Testis (tissue), 3 donors: ENCODE measurements around the gene ANKRD11. TPM values are rescaled to one million over a fixed set of nuclear protein-coding genes. Genes with fewer than 3 reads are reported as not detected.
A peak's percentile ranks its signal among the peaks of the same experiment; 100 is the strongest.

ENCODE experiments used
- DNase-seq: peaks from one replicate; pipeline ENCODE4 v3.0.0-alpha.2; 2019
- H3K27ac ChIP-seq, 2 donors: fragments of 200-600 bp; sonication (generic); one replicate each; pipeline ENCODE4 v1.5.1; 2019
- H3K27me3 ChIP-seq: fragments of 200-600 bp; sonication (generic); one replicate; pipeline ENCODE4 v1.5.1; 2019
- H3K36me3 ChIP-seq: fragments of 200-600 bp; sonication (generic); one replicate; pipeline ENCODE4 v1.5.1; 2017; ENCODE audit warnings: low read depth; ENCODE audit errors: missing control alignments
- H3K4me1 ChIP-seq: fragments of 200-600 bp; sonication (generic); one replicate; pipeline ENCODE4 v1.5.1; 2019
- H3K4me3 ChIP-seq, 2 donors: fragments of 200-600 bp; sonication (generic); one replicate each; pipeline ENCODE4 v1.5.1; 2017 to 2019
- H3K9me3 ChIP-seq: fragments of 200-600 bp; sonication (generic); one replicate; pipeline ENCODE4 v1.5.1; 2017
- CTCF ChIP-seq, 3 experiments: fragments of 450-650 bp in 2 of 3; fragments of 200-600 bp in 1 of 3; sonication (generic) in 1 of 3; IDR thresholded peaks; one replicate each; pipeline ENCODE4 v1.5.1; 2016 to 2019; ENCODE audit warnings: antibody characterized with exemption in 3 of 3, mild to moderate bottlenecking in 2 of 3, moderate library complexity in 1 of 3
- POLR2A ChIP-seq: fragments of 450-650 bp; IDR thresholded peaks from one replicate; pipeline ENCODE4 v1.6.1; 2017; ENCODE audit warnings: antibody characterized with exemption, mild to moderate bottlenecking, moderate library complexity
- WGBS, 2 donors: methylation state at CpG; one replicate each; pipeline ENCODE4 v1.1.5; 2018; 5-methylcytosine and 5-hydroxymethylcytosine counted together
- intact Hi-C: fragments of 100-400 bp; cut with DNase I; formaldehyde crosslinking; loops from one replicate; pipeline ENCODE4 v1.15.1; 2023; ENCODE audit warnings: low total_unique reads
- polyA plus RNA-seq: library from polyadenylated mRNA; stranded (reverse); fragments of 350-450 nt; fragmentation: Illumina TruSeq; extraction: RNeasy Lipid Tissue Mini Kit (QIAGEN cat#74804); gene quantifications from one replicate; pipeline ENCODE4 v1.2.3, GENCODE V29; 2014; ENCODE audit warnings: low read depth, low replicate concordance; ENCODE audit not compliant: insufficient read depth
- total RNA-seq, 2 donors: library from RNA; depleted of rRNA; stranded (reverse); fragments of >200 nt; gene quantifications; one replicate each; pipeline ENCODE4 v1.2.3, GENCODE V29; 2016

The ANKRD11 gene
- total and polyA plus RNA-seq, 3 donors from 2014 or later, result 49.7 to 187 (median 150) TPM

GRCh38 chr16:89320782-89321501, 169.4 kb downstream of the ANKRD11 start:
- no peak for TF ChIP-seq CTCF (IDR thresholded peaks at IDR 0.05)
- TF ChIP-seq POLR2A, result no peak
- Histone ChIP-seq H3K9me3 (no peaks in the 10 kb centered on the region), H3K36me3 (no peaks in the 10 kb centered on the region), H3K4me3 (no peak overlapping the region), H3K4me1 (peaks cover 40% of the 10 kb centered on the region), H3K27me3 (no peaks in the 10 kb centered on the region), H3K27ac (peak overlapping the region in 1 of 2 donors; percentile 37)
- peak; percentile 63 for DNase-seq
- WGBS, 2 donors, result 46 to 78% methylated on average over 12 to 28 of the region's 30 CpGs
- intact Hi-C loops, result no loop called here

- H3K27ac ChIP-seq, result peak overlapping the region in 1 of 2 donors; percentile 37
- DNase-seq, result no peak
- H3K4me3 ChIP-seq, result no peak overlapping the region
- H3K4me1 ChIP-seq, result peaks cover 34% of the 10 kb centered on the region
- H3K36me3 ChIP-seq, result no peaks in the 10 kb centered on the region
- intact Hi-C loops, result no loop called here
- 19 to 33% methylated on average over 24 to 29 of the region's 32 CpGs for WGBS, 2 donors
- TF ChIP-seq CTCF (IDR thresholded peaks at IDR 0.05), result no peak
- no peak for TF ChIP-seq POLR2A
- H3K27me3 ChIP-seq, result no peaks in the 10 kb centered on the region
- H3K9me3 ChIP-seq, result no peaks in the 10 kb centered on the region
Measured at GRCh38 chr16:89319886-89320781, 170.2 kb downstream of the ANKRD11 start.

GRCh38 chr16:89319631-89319885, 170.8 kb downstream of the ANKRD11 start:
- Histone ChIP-seq H3K36me3 (no peaks in the 10 kb centered on the region), H3K9me3 (no peaks in the 10 kb centered on the region), H3K27ac (peak overlapping the region in 1 of 2 donors; percentile 37), H3K27me3 (no peaks in the 10 kb centered on the region), H3K4me3 (no peak overlapping the region), H3K4me1 (peaks cover 34% of the 10 kb centered on the region)
- intact Hi-C loops, result no loop called here
- 94% methylated on average over 4 of the region's 4 CpGs; no CpG with 5 or more reads in 1 of the 2 donors for WGBS, 2 donors
- no peak for TF ChIP-seq POLR2A
- no peak for TF ChIP-seq CTCF (IDR thresholded peaks at IDR 0.05)
- DNase-seq, result no peak

- WGBS, 2 donors, result 95 to 98% methylated on average over 22 to 28 of the region's 28 CpGs
- intact Hi-C loops, result no loop called here
- H3K27me3 ChIP-seq, result no peaks in the 10 kb centered on the region
Measured at GRCh38 chr16:89318871-89319630, 171.3 kb downstream of the ANKRD11 start.

More at GRCh38 chr16:89318871-89319630, 171.3 kb downstream of the ANKRD11 start:
- no peaks in the 10 kb centered on the region for H3K36me3 ChIP-seq
- no peak overlapping the region for H3K4me3 ChIP-seq
- H3K9me3 ChIP-seq, result no peaks in the 10 kb centered on the region
- TF ChIP-seq CTCF (IDR thresholded peaks at IDR 0.05) (no peak), POLR2A (no peak)
- H3K27ac ChIP-seq, result no peak overlapping the region
- DNase-seq, result no peak
- peaks cover 34% of the 10 kb centered on the region for H3K4me1 ChIP-seq
